Activated CD8-positive, alpha-beta memory T cell treated with anti-CD3 and anti-CD28 coated beads, Interleukin-2, amount 50 U/mL, for 48 hours (primary cell): ENCODE measurements around the gene TTC7B.

ENCODE experiments used
- DNase-seq: peaks from one replicate; pipeline ENCODE4 v3.0.0-alpha.2; 2020

The TTC7B gene

DNA sequence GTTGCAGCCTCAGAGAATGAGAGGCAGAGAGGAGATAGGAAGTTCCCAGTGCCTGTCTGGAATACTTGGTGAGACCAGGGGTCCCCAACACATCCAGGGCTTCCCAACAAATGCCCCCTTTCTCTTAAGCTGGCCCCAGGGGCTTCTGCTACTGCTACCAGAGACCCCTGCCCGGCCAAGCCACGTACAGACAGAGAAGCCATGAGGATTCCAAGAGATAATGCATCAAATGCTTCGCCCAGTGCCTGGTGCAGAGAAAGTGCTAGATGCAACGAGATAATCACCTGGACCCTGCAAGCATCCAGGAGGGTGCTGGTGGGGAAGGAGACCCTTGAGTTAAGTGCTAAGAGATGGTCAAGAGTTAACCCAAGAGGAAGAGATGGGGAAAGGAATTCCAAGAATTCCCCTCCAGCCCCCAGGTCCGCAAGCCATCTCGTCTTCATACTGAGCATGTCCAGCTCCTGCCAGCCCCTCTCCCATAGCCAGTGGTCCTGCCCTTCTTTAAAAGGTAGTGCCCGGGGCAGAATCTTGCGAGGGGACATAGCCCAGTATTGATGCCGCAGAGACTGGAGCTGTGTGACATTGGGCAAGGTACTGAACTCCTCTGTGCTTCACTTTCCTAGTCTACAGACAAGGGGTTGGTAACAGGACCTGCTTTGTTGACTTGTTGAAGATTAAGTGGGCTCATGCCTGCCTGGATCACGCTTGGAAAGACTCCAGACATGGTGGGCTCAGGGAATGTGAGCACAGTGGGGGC, 316.1 kb downstream of the TTC7B start:
- no peak for DNase-seq

DNA sequence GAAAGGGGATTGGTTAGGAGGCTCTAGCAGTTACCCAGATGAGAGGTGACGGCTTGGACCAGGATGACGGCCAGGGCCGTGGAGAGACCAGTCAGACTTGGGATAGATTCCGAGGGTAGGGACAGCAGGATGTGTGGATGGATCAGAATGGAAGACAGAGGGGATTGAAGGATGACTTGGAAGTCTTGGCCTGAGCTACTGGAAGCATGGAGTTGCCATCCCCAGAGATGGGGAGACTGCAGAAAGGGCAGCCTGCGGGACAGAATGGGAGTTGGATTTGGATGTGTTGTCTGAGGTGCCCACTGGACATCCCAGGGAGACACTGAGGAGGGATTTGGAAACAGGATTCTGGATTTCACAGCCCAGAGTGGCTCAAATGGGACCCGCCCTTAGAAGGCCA, 317.1 kb downstream of the TTC7B start:
- peak; percentile 22 for DNase-seq

DNA sequence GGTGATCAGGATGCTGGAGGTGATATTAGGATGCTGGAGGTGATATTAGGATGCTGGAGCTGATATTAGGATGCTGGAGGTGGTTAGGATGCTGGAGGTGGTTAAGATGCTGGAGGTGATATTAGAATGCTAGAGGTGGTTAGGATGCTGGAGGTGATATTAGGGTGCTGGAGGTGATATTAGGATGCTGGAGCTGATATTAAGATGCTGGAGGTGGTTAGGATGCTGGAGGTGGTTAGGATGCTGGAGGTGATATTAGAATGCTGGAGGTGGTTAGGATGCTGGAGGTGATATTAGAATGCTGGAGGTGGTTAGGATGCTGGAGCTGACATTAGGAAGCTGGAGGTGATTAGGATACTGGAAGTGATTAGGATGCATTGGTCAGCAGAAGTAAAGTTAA, 318.0 kb downstream of the TTC7B start:
- DNase-seq = no peak

DNA sequence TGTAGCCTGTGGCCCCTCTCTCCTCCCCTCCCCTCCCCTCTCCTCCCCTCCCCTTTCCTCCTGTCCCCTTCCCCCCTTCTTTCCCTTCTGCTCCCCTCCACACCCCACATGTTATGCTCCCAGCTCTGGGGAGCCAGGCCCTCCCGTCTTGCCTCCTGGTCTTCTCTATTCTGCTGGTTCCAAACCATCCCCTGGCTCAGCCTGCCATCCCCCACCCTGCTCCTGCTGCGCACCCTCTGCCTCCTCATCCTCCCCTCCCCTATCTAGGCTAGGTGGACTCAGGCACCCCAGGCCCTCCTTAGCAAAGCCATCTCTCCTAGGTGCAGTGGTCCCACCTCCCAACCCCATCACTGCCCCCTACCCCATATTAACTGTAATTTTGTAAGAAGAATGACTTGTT, 319.9 kb downstream of the TTC7B start:
- DNase-seq = no peak

DNA sequence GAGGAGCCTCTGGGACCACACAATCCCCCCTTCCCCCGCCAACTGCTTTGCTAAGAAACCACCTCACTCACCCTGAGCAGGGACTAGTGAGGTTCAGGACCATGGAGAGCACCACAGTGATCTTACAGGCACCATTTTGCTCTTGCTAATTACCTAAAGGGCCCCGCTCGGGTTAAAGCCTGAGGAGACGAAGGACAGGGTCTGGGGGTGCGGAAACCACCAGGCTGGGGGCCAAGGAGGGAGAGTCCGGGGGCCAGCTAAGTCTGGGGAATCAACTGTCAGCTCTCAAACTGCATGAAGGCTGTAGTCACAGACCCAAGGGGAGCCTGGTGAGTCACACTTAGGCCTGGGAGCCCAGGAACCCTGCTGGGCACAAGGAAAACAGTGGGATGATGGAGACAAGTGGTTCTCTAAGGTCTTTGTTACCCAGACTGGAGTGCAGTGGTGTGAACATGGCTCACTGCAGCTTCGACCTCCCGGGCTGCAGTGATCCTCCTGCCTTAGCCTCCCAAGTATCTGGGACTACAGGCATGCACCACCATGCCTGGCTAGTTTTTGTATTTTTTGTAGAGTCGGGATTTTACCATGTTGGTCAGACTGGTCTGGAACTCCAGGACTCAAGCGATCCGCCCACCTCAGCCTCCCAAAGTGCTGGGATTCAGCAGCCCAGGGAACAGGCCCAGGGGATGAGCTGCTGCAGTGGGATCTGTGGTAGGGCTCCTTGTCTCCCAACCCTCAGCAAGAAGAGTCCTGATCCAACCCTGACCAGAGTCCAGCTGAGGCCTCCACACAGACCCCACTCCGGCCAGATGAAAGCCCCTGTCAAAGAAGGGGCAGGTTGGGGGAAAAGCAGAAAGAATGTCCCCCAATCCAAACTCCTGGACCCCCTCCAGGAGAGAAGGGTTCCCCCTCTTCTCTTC, 320.6 kb downstream of the TTC7B start:
- peak; percentile 65 for DNase-seq

DNA sequence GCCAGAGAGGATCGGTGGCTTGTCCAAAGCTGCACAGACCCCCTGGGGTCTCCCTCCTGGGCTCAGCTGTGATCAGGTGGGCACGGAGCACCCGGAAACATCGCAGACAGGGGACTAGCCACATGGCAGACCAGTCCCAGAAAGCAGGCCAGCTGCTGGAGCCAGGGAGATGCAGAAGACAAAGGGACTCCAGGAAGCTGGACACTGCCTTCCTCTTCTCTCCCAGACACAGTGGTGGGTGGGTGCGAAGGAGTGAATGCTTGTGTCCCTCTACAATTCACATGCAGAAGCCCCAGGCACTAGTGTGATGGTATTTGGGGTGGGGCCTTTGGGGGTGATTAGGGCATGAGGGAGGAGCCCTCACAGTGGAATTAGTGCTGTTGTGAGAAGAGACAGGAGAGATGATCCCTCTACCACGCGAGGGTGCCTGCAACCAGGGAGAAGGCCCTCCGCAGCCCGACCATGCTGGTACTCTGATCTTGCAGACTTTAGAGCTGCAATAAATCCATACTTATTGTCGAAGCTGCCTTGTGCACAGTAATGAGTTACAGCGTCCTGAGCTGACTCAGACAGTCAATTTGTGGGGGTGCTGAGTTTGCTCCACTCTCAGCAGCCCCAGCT, 324.2 kb downstream of the TTC7B start:
- DNase-seq = no peak

DNA sequence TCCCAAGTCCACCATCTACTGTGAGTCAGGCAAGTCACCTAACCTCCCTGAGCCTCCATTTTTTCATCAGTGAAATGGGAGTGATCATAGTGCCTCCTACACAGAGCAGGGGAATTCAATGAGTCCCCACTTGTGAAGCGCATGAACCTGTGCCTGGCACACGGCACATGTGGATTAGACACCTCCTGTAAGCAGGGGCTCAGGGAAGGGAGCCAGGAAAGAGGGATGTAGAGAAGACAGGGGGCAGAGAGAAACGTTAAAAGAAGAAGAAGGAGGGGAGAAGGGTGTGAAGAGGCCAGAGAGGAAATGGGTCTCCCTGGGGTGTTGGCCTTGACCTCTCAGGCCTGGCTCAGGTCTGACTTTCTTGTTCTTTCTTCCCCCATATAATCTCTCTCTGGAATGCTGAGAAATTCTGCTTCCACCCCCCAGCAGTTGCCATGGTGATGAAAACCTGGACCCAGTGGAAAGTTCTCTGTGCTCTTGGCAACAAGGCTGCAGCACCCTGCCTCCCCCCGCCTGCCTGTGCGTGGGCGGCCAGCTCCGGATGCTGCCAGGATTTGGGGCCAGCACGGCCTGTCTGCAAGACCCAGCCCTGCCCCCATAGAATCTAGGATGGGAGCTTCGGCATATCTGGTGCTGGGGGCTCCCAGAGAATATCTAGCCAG, 324.9 kb downstream of the TTC7B start:
- no peak for DNase-seq

DNA sequence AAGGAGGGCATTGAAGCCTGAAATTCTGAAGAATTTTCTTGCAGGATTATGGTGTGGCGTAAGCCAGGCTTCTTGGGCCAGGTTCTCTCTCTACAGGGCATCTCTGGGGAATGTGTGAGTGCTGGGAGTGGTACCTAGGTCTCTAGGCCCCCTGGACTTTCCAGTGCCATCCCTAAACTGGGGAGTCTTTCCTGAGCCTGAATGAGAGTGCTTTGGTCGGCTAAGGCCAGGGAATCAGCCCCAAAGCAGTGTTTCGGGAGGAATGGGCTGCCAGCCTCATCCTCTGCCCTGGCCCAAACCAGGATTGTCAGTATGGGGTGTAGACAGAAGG, 325.5 kb downstream of the TTC7B start:
- no peak for DNase-seq

DNA sequence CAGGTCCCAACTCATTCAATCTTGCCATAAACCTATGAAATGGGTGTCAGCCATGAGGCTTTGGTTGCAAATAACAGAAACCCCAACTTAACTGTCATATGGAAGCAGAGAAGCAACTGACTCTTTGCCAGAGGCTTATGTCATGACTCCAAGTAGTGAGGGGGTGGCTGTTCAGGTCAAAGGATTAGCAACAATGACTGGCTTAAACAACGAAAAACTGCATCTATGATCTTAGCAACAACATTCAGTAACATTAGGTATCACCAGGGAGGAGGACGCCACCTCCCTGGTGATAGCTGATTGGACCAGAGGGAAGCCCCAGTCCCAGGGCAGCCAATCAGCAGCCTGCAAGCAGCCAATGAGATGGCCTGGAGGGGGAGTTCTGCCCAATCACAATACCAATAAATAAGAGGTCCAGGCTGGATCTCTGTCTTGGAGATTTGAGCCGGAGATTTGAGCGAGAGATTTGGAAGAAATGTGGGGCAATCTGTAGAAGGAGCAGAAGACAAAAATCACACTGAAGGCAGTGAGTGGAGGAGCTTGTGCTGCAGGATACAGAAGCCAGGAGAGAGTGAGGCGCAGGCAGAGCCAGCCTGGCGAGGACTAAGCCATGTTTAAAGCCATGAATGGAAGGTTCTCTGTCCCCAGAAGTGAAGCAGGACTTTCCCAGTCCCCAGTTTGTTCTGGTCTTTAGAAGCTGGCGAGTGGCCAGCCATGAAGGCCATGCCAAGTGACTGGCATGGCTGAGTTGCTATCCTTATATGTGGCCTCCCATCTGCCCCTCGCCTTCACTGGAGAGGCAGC, 326.1 kb downstream of the TTC7B start:
- no peak for DNase-seq

DNA sequence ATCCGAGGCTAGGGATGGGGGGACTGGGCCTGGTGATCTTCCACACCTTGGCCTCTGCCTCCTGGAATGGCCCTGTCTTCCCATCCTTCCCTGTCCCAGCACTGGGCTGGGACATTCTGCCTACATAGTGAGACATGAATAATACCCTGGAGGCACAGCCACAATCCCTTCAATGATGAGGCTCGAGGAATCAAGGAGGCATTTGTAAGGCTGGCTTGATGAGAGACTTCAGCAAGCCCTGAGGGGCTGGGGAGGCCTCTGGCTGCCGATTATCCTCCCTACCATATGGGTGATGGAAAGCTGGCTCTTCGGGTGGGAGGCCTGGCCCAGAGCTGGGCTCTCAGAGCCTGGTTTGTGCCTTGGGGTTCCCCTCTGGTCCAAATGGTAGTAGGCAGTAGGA, 326.9 kb downstream of the TTC7B start:
- no peak for DNase-seq

DNA sequence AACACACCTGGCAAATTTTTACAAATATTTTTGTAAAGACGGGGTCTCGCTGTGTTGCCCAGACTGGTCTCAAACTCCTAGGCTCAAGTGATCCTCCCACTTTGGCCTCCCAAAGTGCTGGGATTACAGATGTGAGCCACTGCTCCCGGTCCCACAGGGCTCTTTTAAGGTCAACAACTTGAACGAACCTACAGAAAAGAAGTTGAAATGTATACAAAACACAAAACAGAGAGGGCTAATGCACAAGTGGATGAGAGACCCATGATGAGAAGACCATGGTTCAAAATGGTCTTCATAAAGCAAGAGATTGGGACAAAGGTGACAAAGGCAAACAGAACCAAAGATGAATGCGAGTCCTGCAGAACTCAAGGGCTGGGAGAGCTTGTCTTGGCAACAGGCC, 328.0 kb downstream of the TTC7B start:
- DNase-seq = no peak

DNA sequence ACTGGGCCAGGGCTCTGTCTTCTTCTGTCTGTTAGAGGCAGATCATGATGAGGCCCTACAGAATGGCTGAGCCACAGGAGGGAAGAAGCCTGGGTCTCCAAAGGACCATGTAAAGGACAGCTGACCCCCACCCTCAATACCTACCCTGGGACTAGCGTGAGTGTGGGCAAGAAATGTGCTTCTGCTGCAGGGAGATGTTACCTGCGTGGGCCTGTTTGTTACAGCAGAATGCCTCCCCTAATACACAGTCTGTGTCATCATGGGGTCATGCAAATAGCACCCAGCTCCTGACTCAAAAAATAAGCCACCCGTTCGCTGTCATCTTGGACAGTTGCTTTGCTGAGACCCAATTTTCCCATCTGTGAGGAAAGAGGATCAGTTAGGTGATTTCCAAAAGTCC, 328.8 kb downstream of the TTC7B start:
- DNase-seq = no peak

DNA sequence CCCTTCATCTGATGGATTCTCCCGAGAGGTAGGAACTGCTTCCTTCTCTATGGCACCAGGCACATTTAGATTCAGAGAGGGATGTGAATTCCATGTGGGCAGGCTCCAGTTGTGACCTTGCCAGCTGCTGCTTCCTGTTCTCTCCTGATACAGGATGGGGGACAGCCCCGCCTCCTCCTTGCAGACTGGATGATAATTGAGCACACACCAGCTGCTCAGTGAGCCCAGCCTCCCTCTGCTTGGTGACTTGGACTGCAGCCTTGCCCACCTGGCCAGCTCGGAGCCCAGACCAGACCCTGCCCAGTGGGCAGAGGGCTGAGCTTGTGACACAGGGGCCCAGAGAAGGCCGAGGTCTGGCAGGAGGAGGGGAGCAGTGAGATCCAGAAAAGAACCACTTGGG, 329.2 kb downstream of the TTC7B start:
- no peak for DNase-seq

DNA sequence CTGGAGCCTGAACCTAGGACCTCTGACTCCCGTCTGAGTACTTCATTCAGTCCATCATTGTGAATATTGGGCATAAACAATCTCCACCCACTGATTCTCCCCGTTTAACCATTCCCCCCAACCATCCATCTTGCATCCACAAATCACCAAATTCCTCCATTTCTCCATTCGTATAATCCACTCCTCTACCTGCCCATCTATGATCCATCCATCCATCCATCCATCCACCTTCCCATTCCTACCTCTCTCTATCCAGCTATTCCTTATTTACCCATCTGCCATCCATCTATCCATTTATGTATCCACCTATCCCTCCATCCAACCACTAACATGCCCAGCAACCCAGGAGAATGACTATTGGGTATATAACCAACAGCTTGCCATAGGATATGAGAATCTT, 331.9 kb downstream of the TTC7B start:
- no peak for DNase-seq

DNA sequence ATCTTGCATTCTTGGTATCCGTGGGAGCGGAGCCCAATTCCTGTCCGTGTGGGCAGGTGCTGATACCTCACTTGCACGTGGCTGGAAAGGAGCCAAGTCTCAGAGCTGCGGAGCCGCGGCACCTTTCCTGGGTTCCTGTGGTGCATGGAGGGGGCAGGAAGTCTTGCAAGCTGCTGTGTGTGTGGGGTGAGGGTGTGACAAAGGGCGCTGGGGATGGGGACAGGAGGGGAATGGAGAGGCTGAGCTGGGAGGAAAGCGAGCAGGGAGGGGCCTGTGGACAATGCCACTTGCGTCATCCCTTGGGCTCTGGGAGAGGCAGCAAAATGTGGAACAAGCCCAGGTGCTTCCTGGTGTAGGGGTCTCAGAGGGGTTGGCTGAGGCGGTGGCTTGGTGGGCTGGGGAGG, 332.7 kb downstream of the TTC7B start:
- DNase-seq = no peak

DNA sequence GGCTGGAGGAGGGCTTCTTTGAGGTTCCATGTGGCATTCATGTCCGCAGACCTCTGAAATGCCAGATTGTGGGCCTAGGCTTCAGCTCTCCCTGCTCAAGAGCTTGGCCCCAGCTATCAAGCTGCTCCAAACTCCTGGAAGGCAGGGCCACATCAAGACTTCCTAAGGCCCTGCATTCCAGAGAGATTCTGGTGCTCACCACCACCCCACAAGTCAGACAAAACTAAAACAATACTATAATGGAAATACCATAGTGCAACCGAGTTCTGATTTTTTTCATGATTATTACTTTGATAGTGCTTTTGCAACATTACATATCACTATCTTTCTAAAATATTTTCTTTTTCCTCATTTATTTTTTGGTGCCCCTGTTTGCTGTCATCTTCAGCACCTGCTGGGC, 333.1 kb downstream of the TTC7B start:
- DNase-seq = no peak

DNA sequence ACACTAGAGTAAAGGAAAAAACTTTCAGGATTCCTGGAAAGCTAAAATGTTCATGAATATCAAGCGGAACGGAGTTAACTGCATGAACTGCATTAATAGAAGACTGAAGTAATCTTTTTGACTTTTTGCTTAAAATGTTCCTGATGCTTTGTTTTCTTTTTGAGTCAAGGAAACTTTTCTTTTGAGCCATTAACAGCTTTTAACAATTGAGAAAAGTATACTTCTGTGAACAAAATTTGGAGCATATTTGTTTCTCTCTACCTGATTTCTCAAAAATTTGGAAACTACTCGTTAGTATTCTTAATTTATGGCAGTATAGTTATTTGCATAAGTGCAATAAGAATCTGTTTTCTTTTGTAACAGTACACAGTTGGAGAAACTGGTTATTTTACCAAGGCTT, 340.9 kb downstream of the TTC7B start:
- no peak for DNase-seq
